ENCODE measurements around the gene PCNX1.

PCNX1 gene

DNA sequence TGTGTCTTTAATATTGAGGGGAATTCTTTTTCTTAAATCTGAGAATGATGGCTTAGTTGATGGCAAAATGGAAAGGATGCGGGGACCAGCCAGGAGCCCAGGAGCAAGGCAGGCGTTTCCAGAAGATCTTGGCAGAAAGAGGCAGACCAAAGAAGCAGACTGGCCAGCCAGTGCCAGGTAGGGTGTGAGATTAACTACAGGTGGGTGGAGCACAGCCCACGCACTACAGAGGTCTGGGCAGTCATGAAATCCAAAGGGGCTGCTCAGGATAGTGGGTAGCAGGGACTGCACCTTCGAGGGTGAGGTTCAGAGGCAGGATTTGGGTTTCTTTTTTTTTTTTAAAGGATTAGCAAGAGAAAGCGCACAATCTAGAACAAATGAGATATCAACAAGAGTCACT is 17.7 kb upstream of the PCNX1 start:
- no peak for DNase-seq

DNA sequence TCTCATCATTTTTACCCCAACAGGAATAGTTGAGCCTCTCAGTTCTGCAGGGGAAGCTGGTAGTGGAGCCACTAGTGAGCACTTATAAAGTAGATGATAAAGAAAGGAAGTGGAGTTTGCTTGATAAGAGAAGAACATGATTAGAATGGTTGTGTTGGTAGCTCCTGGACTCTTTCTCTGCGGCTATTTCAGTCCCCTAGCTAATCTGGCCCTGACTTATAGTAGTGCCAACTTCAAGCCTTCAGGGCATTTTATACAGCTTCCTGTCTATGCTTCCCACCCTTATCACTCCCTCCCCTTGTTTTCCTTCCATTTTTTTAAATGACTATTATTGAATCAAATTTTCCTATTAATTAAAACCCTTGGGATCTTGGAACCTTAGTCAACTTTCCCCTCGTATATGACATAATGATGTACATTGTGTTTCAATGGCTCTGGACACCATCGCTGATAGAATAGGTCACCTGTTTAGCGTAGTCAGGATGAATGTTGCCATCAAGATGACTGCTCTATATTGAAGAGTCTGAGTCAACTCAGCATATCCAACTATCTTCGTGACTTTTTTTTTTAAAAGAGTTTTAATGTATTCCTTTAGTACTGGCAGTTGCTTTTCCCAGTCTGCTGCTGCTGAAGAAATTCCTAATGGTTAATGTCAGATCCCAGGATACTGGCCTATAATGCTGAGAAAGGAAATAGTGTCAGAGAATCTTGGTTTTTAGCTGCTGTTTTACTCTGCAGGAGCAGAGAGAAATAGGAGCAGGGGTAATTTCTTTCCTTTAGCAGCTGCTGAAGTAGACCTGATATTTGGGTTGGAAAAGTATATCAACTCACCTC is 16.2 kb upstream of the PCNX1 start:
- DNase-seq = no peak

DNA sequence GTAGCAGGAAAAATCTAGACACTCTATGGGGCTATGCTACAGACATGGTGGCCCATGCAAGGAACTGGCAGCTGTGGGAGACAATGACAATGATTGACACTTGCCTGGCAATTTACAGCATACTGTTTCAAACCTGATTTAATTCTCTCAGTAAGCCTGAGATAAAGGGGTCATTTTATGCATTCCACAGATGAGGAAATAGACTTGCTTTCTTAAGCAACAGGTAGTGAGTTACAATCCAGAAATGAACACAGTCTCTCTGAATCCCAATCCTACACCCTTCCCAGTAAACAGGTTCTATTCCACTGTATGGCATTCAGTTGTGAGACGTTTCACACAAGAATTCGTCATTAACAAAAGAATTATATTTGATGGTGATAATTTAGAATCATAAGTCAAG is 15.5 kb upstream of the PCNX1 start:
- no peak for DNase-seq

DNA sequence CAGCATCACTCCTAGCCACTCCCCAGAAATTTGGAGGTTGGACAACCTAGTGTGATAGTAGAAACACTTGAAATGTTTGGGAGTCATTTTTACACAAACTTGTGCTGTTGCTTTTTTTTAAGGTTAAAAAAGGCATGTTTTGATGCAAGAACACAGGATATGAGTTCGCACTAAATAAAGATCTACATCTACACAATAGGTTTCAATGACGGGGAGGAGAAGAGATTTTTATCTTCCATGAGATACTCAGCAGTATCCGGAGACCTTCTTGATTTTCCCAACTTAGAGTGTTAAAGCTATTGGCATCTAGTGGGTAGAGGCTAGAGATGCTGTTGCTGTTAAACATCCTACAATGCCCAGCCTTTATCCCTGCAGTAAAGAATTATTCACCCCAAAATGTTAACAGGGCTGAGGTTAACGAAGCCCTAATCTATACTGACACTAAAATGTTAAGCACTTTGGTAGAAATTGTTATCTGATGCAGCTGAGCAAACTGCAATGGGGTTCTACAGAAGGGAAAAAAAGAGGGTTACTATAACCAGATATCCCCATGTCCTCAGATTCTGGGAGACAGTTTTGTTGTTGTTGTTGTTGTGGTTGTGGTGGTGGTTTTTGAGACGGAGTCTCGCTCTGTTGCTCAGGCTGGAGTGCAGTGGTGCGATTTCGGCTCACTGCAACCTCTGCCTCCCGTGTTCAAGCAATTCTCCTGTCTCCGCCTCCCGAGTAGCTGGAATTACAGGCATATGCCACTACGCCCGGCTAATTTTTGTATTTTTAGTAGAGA is 14.0 kb upstream of the PCNX1 start:
- DNase-seq = no peak

DNA sequence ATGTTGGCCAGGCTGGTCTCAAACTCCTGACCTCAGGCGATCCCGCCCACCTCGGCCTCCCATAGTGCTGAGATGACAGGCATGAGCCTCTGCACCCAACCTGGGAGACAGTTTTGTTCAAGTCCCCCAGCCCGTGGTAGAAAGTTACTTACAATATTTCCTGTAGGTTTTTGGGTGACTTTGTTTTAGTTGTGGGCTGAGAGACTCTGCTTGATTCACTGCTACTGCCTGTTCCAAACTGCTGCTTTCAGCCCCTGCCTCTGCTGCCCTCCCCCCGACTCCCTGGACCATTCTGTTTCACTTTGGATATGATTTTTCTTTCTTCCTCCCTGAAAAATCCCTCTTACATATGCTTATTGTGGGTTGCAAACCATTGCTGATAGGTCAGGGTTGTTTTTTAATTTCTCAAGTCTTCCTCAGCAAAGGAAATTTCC is 13.4 kb upstream of the PCNX1 start:
- peak; percentile 53 for DNase-seq

DNA sequence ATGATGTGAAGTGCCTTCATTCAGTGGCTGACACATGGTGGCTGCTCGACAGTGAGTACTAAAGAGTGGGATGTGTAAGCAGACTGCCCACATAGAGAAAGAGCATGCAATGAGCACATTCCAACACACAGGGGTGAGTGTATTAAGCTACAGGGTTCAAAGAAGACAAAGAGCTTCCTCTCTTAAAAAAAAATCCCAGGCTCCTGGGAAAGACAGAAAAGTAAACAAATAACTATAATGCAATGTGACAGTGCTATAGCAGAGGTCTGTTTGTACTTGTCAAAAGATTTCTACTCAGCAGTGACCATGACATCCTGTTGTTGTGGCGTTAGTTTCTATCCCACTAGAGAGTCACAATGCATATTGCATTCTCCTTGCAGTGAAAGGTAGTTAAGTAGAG is 12.4 kb upstream of the PCNX1 start:
- DNase-seq = no peak

DNA sequence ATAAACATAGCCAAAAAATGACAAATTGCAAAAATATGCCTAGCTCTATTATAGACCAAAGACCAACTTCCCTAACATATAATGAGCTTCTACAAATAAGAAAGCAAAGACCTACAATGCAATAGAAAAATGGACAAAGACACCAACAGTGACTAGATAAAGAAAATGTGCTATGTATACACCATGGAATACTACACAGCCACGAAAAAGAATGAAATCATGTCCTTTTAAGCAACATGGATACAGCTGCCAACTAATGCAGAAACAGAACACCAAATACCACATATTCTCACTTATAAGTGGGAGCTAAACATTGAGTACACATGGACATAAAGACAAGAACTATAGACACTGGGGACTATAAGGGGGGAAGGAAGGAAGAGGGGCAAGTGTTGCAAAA is 10.9 kb upstream of the PCNX1 start:
- no peak for DNase-seq

DNA sequence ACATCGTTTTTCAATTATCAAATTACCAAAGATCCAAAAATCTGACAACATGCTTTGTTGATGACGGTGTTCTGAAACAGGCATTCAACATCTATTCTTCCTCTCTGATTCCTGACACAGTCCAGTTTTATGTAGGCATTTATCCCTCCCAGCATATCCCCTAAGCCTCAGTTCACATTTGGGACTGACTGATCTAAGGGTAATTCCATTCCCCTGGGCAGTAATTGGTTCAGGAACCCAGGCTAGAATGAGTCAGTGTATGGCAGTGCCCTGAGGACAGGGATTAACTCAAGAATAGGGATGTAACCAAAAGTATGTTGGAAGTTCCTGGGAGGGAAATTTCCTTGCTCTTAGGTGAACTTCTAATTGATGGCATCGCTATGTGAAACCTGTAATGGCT is 10.3 kb upstream of the PCNX1 start:
- no peak for DNase-seq

DNA sequence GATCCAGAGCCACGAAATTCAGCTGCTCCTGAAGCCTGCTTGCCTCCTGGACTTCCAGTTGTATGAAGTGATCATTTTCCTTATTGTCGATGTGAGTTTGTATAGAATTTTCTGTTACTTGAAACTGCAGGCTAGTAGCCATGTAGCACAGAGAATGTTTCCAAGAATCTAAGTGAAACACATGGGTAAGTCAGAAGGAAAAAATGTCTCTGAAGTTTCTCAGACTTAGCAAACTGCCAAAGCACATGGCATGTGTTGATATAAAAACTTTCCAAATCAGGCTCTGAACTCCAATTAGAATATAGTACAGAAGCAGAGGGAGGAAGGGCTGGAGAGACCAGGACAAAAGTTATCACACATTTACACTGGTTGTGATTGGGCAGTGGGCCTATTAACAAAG is 9.8 kb upstream of the PCNX1 start:
- no peak for DNase-seq

DNA sequence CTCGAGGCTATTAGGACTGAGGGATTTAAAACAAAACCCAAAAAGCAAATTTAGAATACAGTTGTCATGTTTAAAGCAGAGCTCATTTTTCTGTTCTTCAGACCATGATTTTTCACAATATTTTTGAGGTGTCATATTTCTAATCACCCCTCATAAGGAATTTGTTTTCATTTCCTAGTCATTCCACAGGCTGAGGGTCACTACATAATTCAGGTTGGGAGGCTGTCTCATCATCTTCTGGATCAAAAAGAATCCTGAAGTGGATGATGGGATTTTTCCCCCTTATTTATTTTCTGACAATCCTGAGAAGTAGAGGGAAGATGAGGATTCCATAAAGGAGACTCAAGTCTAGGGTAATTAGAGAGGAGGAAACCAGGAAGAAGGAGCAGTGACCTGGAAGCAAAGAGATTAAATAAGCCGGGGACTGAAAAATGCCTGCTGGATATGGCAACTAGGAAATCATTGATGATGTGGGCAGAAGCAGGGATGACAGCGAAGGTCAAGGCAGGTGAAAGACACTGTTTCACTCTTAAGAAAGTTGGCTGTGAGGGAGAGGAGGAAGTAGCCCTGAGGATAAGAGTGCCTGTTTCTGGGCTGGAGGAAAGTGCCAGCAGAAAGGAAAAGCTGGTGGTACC is 9.0 kb upstream of the PCNX1 start:
- DNase-seq = no peak

DNA sequence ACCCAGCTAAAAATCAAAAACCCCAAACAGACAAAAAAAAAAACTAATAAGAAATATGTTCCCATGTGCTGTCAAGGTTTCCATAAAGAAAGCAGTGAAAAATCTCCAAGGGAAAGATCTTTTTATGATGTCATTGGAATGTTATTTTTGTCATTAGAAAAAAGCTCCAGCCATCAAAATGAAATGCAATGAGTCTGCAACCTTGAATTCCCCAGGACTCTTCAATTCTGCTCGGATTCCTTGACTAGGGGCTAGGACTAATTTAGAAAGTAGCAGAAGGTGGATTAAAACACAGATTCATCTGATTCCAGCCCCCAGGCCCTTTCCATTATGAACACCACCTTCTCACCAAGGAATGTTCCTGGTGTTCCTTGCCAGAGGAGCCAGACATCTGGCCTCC is 6.0 kb upstream of the PCNX1 start:
- DNase-seq = no peak

DNA sequence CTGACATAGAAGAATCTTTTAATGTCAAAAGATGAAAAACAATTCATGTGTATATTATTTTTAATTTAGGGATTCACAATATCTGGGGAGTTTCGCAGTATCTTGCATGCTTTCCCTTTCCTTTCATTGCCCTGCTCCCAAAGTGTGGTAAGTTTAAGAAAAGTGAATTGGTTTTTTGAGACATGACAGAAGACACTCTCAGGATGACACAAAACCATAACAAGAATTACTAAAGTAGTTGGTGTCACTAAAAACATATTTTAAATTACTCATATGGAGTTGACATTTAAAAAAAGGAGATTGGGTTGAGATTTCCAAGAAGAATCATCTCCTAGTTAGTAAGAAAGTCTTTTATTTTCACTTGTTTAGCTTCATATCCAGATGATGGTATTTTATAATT is 5.1 kb upstream of the PCNX1 start:
- DNase-seq = no peak

DNA sequence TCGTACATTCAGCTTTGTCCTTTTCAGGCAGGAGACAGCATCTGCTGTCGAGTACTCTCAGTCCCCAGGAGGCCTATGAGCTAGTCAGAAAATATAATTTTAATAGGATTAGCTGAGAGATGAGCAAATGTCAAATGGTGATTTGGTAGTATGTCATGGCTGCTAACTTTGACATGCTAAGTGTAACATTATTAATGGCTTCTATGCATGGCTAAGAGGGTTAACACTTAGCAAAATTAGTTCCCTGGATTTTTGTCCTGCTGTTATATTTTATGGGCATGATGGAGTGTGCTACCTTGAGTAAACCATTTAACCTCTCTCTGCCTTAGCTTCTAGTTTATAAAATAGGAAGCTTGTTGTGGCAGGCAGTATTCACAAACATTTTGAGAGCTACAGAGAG is 2.9 kb upstream of the PCNX1 start:
- no peak for DNase-seq

DNA sequence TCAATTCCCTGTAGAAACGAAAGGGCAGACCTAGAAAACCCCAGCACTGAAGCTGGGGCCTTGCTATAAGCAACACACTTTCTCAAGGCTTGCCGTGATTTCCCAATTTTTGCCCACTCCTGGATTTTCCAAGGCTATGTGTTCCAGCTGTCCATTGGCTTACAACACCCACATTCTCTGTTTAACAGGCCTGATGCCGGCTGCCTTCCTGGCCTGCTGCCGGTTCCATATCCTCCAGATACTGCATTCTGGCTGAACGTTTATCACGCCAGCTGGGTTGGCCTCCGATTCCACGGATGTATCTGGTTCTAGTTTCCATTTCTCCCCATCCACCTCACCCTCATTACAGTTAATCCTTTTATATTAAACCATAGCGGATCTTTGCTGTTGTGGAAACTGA is 2.0 kb upstream of the PCNX1 start:
- DNase-seq = no peak

DNA sequence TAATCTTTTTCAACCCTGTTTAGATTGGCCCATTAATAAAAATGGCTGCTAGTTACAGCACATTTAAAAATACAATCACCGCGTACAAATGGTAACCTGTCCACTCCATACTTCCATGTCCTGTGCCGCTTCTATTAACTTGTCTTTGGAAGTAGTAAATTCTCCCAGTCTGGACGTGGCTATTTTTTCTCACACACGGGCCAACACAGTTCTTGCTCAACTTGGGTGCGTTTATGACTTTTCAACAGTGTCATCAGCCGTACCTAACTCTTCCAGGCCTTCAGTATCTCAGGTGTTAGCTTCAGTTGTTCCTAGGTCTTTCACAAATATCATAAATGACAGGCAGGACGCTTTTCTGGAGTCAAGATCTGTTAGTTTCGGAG is 475 bp upstream of the PCNX1 start:
- DNase-seq = no peak

DNA sequence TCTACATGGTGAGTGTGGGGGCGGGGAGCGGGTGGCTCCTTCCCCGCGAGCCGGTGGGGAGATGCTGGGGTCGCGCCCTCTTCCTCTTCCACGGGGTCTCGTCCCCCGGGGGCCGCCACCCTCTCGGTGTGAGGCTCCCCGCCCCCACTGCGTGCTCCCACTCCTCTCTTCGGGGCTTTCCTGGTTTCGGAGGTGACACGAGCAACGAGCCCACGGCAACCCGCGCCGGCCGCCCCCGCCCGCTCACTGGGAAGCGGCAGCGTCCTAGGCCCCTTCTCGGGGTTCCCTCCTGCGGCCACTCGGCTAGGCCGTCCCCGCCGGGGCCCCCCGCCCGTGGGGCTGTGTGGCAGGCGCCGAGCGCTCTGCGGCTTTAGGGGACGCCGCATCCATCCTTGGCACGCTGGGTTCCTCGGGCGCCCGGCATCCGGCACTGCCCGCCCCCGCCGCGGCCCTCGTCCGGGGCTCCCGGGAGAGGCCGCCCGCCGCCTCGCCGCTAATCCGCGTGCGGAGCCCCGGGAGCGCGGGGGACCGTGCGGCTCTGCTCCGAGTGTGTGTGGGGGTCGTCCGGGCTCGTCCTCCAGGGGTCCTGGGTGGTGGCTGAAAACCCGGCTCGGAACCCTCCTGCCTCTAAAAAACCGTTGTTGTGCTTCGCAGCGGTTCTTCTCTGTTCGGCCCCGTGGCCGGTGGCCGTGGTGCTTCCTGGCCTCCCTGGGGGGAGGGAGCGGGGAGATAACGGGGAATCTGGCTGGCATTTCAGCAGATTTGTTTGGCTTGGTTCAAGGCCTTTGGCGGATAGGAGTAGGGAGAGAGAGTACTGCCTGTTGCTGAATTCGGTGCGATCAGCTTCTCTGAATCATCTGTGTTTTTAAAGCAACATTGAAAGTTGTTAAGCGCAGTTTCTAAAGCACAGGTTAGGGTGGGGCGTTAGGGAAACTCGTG is 1.0 kb downstream of the PCNX1 start:
- DNase-seq = peak; percentile 70

DNA sequence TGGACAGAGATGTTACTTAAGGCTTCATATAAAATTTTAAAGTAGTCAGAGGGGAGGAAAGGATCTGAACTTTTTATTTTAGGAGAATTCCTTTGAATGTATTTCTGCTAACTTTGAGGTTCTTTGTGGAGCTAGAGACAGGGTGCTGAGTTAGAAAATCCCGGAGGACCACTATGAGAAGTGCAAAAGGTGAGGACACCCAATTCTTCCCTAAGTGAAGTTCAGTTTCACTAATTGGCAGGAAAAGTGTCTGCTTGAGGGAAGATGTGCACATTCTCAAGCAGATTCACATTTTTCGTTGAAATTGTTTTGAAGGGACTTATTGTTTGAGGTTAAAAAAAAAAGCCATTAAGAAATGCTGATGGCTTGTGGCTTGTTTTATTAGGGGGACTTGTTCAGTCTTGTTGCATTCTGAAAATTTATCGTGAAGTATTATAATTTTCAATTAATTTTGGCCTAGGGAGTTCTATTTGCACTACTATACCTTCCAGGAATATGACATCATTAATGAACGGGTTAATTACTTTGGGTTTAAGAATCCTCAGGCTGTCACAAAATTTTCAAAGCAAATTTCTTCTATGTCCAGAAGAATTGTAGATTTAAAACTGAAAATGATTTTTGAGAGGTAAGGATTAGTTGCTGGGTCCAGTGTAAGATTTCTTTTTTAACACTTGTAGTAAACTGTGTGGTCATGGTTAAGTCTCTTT is 1.8 kb downstream of the PCNX1 start:
- no peak for DNase-seq

DNA sequence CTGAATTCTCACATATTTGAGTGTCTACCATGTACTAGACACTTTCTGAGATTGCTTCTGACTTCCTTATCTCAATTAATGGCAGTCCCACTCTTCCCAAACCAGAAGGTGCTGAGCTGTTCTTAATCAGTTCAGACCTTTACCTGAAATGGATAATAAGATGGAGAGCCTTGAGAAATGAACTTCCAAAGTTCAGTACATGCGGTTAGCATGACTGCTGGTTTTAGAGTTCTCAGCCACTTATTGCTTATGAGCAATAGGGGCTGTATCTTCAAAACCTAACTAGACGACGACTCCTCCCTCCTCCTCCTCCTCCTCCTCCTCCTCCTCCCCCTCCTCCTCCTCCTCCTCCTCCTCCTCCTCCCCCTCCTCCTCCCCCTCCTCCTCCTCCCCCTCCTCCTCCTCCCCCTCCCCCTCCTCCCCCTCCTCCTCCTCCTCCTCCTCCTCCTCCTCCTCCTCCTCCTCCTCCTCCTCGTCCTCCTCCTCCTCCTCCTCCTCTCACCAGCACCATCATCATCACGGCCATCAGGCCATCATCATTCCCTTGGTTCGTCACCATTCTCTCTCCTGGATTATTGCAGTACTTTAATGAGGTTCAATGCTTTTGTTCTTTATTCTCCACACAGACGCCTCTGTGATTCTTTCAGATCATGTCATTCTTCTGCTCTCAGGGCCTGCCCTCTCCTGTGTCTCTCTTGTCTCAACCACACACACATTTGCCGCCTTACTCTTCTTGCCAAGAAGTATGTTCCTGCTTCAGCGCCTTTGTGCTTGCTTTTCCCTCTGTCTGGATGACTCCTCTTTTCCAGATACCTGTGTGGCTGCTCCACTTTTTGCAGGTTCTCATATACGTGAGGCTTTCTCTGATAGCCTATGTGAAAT is 2.7 kb downstream of the PCNX1 start:
- DNase-seq = no peak

DNA sequence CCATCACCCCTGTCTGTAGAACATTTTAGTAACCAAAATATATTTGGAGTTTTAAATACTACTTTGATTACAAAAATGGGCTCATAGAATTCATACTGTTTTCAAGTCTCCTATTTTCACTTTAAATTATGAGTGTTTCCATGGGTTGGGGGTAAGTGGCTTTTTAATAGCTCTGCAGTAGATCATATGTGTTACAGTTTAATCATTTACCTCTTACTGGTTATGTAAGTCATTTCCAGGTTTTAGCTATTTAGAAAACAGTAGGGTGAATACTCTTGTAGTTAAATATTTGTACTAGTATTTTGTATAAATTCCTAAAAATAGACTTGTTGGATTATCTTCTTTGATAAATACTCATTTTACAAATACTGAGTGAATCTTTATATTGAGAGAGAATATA is 8.2 kb downstream of the PCNX1 start:
- no peak for DNase-seq

DNA sequence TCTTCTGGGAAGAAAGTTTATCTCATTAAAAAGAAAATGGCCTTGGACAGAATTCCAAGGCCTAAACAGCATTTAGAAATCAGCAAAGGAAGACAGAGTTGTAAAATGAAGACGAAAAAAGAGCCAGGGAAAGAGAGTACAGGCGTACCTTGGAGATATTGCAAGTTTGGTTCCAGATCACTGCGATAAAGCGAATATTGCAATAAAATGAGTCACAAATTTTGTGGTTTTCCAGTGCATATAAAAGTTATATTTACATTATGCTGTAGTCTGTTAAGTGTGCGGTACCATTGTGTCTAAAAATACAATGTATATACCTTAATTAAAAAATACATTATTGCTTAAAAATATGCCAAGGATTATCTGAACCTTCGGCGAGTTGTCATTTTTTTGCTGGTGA is 9.0 kb downstream of the PCNX1 start:
- DNase-seq = no peak

DNA sequence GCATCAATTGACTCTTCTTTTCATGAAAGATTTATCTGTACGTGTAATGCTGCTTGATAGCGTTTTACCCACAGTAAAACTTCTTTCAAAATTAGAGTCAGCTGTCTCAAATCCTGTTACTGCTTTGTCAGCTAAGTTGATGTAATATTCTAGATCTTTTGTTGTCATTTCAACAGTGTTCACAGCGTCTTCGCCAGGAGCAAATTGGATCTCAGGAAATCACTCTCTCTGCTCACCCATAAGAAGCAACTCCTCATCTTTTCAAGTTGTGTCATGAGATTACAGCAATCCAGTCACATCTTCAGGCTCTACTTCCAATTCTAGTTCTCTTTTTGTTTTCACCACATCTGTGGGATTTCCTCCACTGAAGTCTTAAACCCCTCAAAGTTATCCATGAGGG is 9.5 kb downstream of the PCNX1 start:
- no peak for DNase-seq
